Lower leg skin (tissue), 3 donors: ENCODE measurements around the gene GLUD2.

ENCODE experiments used
- POLR2A ChIP-seq, 2 donors: fragments of 450-650 bp; IDR thresholded peaks; one replicate each; pipeline ENCODE4 v1.6.1; 2016 to 2017; ENCODE audit warnings: antibody characterized with exemption in 2 of 2, mild to moderate bottlenecking in 1 of 2, moderate library complexity in 1 of 2
- TF ChIP-seq, protein P1 (sequence below), 3 donors: fragments of 450-650 bp; IDR thresholded peaks; one replicate each; pipeline ENCODE4 v1.5.1; 2016; ENCODE audit warnings: antibody characterized with exemption in 3 of 3, mild to moderate bottlenecking in 3 of 3, moderate library complexity in 2 of 3

DNA sequence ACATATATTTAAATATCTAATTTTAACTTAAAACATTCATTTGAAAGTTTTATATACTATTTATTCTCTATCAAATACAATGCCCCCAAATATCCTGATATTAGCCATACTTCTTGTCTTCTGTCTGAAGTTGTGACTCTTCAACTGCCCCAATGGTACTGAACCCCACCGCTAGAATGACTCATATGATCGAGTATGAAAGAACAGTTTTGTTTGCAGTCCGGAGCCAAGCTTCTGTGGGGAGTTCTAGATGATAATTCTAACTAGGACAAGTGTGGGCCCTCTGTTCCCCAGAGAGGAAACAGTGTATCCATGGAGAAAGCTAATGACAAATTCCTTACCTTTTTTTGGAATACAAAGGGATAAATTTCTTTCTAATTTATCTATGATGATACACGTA is 37.2 kb upstream of the GLUD2 start:
- TF ChIP-seq, protein P1, sequence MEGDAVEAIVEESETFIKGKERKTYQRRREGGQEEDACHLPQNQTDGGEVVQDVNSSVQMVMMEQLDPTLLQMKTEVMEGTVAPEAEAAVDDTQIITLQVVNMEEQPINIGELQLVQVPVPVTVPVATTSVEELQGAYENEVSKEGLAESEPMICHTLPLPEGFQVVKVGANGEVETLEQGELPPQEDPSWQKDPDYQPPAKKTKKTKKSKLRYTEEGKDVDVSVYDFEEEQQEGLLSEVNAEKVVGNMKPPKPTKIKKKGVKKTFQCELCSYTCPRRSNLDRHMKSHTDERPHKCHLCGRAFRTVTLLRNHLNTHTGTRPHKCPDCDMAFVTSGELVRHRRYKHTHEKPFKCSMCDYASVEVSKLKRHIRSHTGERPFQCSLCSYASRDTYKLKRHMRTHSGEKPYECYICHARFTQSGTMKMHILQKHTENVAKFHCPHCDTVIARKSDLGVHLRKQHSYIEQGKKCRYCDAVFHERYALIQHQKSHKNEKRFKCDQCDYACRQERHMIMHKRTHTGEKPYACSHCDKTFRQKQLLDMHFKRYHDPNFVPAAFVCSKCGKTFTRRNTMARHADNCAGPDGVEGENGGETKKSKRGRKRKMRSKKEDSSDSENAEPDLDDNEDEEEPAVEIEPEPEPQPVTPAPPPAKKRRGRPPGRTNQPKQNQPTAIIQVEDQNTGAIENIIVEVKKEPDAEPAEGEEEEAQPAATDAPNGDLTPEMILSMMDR (IDR thresholded peaks at IDR 0.05), result no peak
- TF ChIP-seq POLR2A (IDR thresholded peaks at IDR 0.05), result no peak
